SHP77 treated with DMSO at 0.1 percent for 48 hours (cell line): ENCODE data around the gene GRIN2A.

Source experiments
- DNase-seq: peaks from one replicate; lab custom pipeline; 2025; lab: John Stamatoyannopoulos, UW

The GRIN2A gene

GRCh38 chr16:10181196-10182162 lies 749 bp downstream of the GRIN2A start:
- DNase-seq: no peak

GRCh38 chr16:10180771-10181163 lies 1.5 kb downstream of the GRIN2A start:
- no peak for DNase-seq

- DNase-seq: no peak
These were observed 2.0 kb downstream of the GRIN2A start for GRCh38 chr16:10180042-10180770.

GRCh38 chr16:10178526-10178925 lies 3.7 kb downstream of the GRIN2A start:
- no peak for DNase-seq

- no peak for DNase-seq
These were observed 4.1 kb downstream of the GRIN2A start for GRCh38 chr16:10178080-10178479.

- DNase-seq: no peak
These were observed 9.2 kb downstream of the GRIN2A start for GRCh38 chr16:10172848-10173655.

GRCh38 chr16:10171221-10171620 lies 11.0 kb downstream of the GRIN2A start:
- DNase-seq: no peak

- no peak for DNase-seq
These were observed 12.3 kb downstream of the GRIN2A start for GRCh38 chr16:10169904-10170410.

- DNase-seq: no peak
These were observed 13.2 kb downstream of the GRIN2A start for GRCh38 chr16:10169031-10169430.

GRCh38 chr16:10168258-10168657 lies 14.0 kb downstream of the GRIN2A start:
- DNase-seq: no peak

- no peak for DNase-seq
These were observed 16.6 kb downstream of the GRIN2A start for GRCh38 chr16:10165643-10166042.

- DNase-seq: no peak
These were observed 19.2 kb downstream of the GRIN2A start for GRCh38 chr16:10162981-10163380.

GRCh38 chr16:10156099-10156498 lies 26.1 kb downstream of the GRIN2A start:
- no peak for DNase-seq

GRCh38 chr16:10154389-10154788 lies 27.8 kb downstream of the GRIN2A start:
- no peak for DNase-seq

GRCh38 chr16:10153985-10154384 lies 28.2 kb downstream of the GRIN2A start:
- no peak for DNase-seq

- no peak for DNase-seq
These were observed 30.5 kb downstream of the GRIN2A start for GRCh38 chr16:10151718-10152117.

- no peak for DNase-seq
These were observed 31.3 kb downstream of the GRIN2A start for GRCh38 chr16:10150906-10151305.

GRCh38 chr16:10145542-10146035 lies 36.6 kb downstream of the GRIN2A start:
- no peak for DNase-seq

GRCh38 chr16:10141671-10142070 lies 40.6 kb downstream of the GRIN2A start:
- no peak for DNase-seq

- no peak for DNase-seq
These were observed 43.3 kb downstream of the GRIN2A start for GRCh38 chr16:10138881-10139280.

- no peak for DNase-seq
These were observed 44.9 kb downstream of the GRIN2A start for GRCh38 chr16:10137341-10137740.

GRCh38 chr16:10136916-10137315 lies 45.3 kb downstream of the GRIN2A start:
- DNase-seq: no peak
